CD4-positive, alpha-beta T cell (primary cell): ENCODE results near the gene SMAD6. TPM values are rescaled to one million over a fixed set of nuclear protein-coding genes. Genes with fewer than 3 reads are reported as not detected.

Experiments
- ATAC-seq: fragments of 200-7000 bp; cut with Tn5 transposase; one replicate; pipeline ENCODE4 v1.10.0; 2022; ENCODE audit warnings: mild to moderate bottlenecking; ENCODE audit not compliant: poor library complexity
- CTCF ChIA-PET: fragments of 350-600 bp; sonication (Branson Sonifier 250); formaldehyde crosslinking; loops from one replicate; lab custom pipeline; 2021; ENCODE audit warnings: antibody characterized with exemption, inconsistent platforms; lab: Charles Lee
- POLR2A ChIA-PET: fragments of 350-600 bp; sonication (Branson Sonifier 250); formaldehyde crosslinking; loops from one replicate; lab custom pipeline; 2021; ENCODE audit warnings: antibody characterized with exemption, inconsistent platforms; lab: Charles Lee
- DNase-seq, 14 experiments: peaks; one replicate each; pipeline ENCODE4 v3.0.0-alpha.2; 2013 to 2020; ENCODE audit warnings: mixed read lengths in 2 of 14
- H3K27ac ChIP-seq, 2 donors: one replicate each; pipeline versions ENCODE4 v1.5.1 to v1.7.0; 2013; ENCODE audit warnings: low read length in 2 of 2, low read depth in 1 of 2, mild to moderate bottlenecking in 1 of 2
- H3K27me3 ChIP-seq, 2 experiments: 1 replicate in 1 of 2; 2 replicates in 1 of 2; pipeline versions ENCODE4 v1.6.1 to v1.7.0; 2013; ENCODE audit warnings: low read length in 2 of 2, control low read depth in 1 of 2, mild to moderate bottlenecking in 1 of 2, moderate library complexity in 1 of 2; ENCODE audit not compliant: insufficient read depth in 2 of 2, control insufficient read depth in 1 of 2
- H3K36me3 ChIP-seq: one replicate; pipeline ENCODE4 v1.6.1; 2013; ENCODE audit warnings: low read length, control low read depth; ENCODE audit not compliant: insufficient read depth
- H3K4me1 ChIP-seq: one replicate; pipeline ENCODE4 v1.6.1; 2013; ENCODE audit warnings: low read length, control low read depth; ENCODE audit not compliant: insufficient read depth
- H3K4me3 ChIP-seq: one replicate; pipeline ENCODE4 v1.5.1; 2013; ENCODE audit warnings: mild to moderate bottlenecking, low read length, moderate library complexity
- H3K9me3 ChIP-seq, 2 experiments: 1 replicate in 1 of 2; 2 replicates in 1 of 2; pipeline versions ENCODE4 v1.6.1 to v1.7.0; 2013; ENCODE audit warnings: low read length in 2 of 2, mild to moderate bottlenecking in 2 of 2, control low read depth in 1 of 2, moderate library complexity in 1 of 2; ENCODE audit not compliant: control insufficient read depth in 1 of 2, insufficient read depth in 1 of 2
- H3K27ac Mint-ChIP-seq: one replicate; pipeline ENCODE4 v1.8.0; 2020; ENCODE audit warnings: mixed read lengths
- H3K27me3 Mint-ChIP-seq: one replicate; pipeline ENCODE4 v1.8.0; 2021; ENCODE audit warnings: mixed read lengths
- H3K36me3 Mint-ChIP-seq: one replicate; pipeline ENCODE4 v1.8.0; 2021; ENCODE audit warnings: low read depth, mixed read lengths
- H3K4me1 Mint-ChIP-seq: one replicate; pipeline ENCODE4 v1.8.0; 2021; ENCODE audit warnings: low read depth, mixed read lengths
- H3K4me3 Mint-ChIP-seq: one replicate; pipeline ENCODE4 v1.8.0; 2020; ENCODE audit warnings: mild to moderate bottlenecking, mixed read lengths
- H3K9me3 Mint-ChIP-seq: one replicate; pipeline ENCODE4 v1.8.0; 2020; ENCODE audit warnings: mixed read lengths
- CTCF ChIP-seq: fragments of 200-600 bp; IDR thresholded peaks from one replicate; pipeline ENCODE4 v1.8.0; 2022; ENCODE audit warnings: antibody characterized with exemption, mild to moderate bottlenecking
- intact Hi-C, 2 experiments: fragments of 100-400 bp; cut with DNase I in 1 of 2; cut with micrococcal nuclease in 1 of 2; formaldehyde crosslinking; loops; one replicate each; pipeline versions ENCODE4 v1.15.1 to v1.9.0; 2023 to 2025; cut with DNase I, micrococcal nuclease
- total RNA-seq, 174 experiments: library from RNA in 2 of 174; stranded (reverse) in 2 of 174; gene quantifications; one replicate each; pipeline ENCODE4 v1.2.3 and lab custom pipeline; 2021 to 2026

Gene SMAD6
- total RNA-seq, 2 experiments from 2014 or later: 0.59 to 0.69 TPM

- no peak for TF ChIP-seq CTCF
- Mint-ChIP-seq H3K9me3 (no peaks in the 10 kb centered on the region), H3K27ac (no peak overlapping the region), H3K4me3 (no peak overlapping the region), H3K4me1 (no peaks in the 10 kb centered on the region), H3K36me3 (no peaks in the 10 kb centered on the region), H3K27me3 (no peaks in the 10 kb centered on the region)
- H3K4me3 ChIP-seq: no peak overlapping the region
- DNase-seq (no peak), ATAC-seq (no peak)
- no peaks in the 10 kb centered on the region for H3K27me3 ChIP-seq
- no peaks in the 10 kb centered on the region for H3K9me3 ChIP-seq
- H3K27ac ChIP-seq: no peak overlapping the region
- H3K4me1 ChIP-seq: no peaks in the 10 kb centered on the region
- ChIA-PET CTCF (no interaction called here), POLR2A (no interaction called here)
- intact Hi-C loops: no loop called here
- no peaks in the 10 kb centered on the region for H3K36me3 ChIP-seq
Observed at GRCh38 chr15:66785637-66786036, 83.6 kb downstream of the SMAD6 start.

DNA sequence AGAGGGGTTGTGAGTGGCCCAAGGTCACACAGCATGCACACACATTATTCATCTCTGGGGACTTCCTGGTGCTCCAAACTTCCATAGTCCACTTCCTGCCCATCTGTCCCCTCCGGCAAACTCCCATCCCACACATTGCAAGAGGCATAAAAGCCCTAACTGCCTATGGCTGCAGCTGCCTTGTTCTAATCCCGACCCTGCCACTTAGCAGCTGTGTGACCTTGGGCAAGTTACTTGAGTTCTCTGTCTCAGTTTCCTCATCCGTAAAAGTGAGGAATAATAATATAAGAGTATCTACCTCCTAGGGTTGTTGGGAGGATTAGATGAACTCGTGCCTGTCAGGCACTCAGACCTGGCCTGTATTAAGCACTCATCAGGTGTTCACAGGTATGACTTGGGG is 84.2 kb downstream of the SMAD6 start:
- H3K36me3 ChIP-seq: no peaks in the 10 kb centered on the region
- ChIA-PET POLR2A (no interaction called here), CTCF (no interaction called here)
- DNase-seq (no peak), ATAC-seq (no peak)
- no peaks in the 10 kb centered on the region for H3K4me1 ChIP-seq
- no peaks in the 10 kb centered on the region for H3K9me3 ChIP-seq
- H3K27ac ChIP-seq: no peak overlapping the region
- no peaks in the 10 kb centered on the region for H3K27me3 ChIP-seq
- H3K4me3 Mint-ChIP-seq: no peak overlapping the region
- H3K27me3 Mint-ChIP-seq: no peaks in the 10 kb centered on the region
- H3K36me3 Mint-ChIP-seq: no peaks in the 10 kb centered on the region
- no peak for TF ChIP-seq CTCF
- H3K9me3 Mint-ChIP-seq: no peaks in the 10 kb centered on the region
- intact Hi-C loops: no loop called here
- no peak overlapping the region for H3K27ac Mint-ChIP-seq
- H3K4me1 Mint-ChIP-seq: no peaks in the 10 kb centered on the region
- no peak overlapping the region for H3K4me3 ChIP-seq

- H3K9me3 Mint-ChIP-seq: no peaks in the 10 kb centered on the region
- Histone ChIP-seq H3K4me1 (no peaks in the 10 kb centered on the region), H3K27me3 (no peaks in the 10 kb centered on the region), H3K9me3 (no peaks in the 10 kb centered on the region), H3K36me3 (no peaks in the 10 kb centered on the region), H3K27ac (no peak overlapping the region), H3K4me3 (no peak overlapping the region)
- ATAC-seq (no peak), DNase-seq (no peak)
- no peak for TF ChIP-seq CTCF
- H3K36me3 Mint-ChIP-seq: no peaks in the 10 kb centered on the region
- POLR2A ChIA-PET: no interaction called here
- H3K4me1 Mint-ChIP-seq: no peaks in the 10 kb centered on the region
- H3K27me3 Mint-ChIP-seq: no peaks in the 10 kb centered on the region
- CTCF ChIA-PET: no interaction called here
- intact Hi-C loops: no loop called here
- H3K27ac Mint-ChIP-seq: no peak overlapping the region
- no peak overlapping the region for H3K4me3 Mint-ChIP-seq
Observed at GRCh38 chr15:66786708-66787488, 84.9 kb downstream of the SMAD6 start.
